HL-60 (cell line): Measurements from ENCODE around the gene MMP28.

Experiments
- GABPA ChIP-seq: IDR thresholded peaks from 2 replicates; pipeline ENCODE4 v1.6.1; 2012; ENCODE audit warnings: low read depth
- POLR2AphosphoS5 ChIP-seq: IDR thresholded peaks from 2 replicates; pipeline ENCODE4 v1.6.1; 2012; ENCODE audit warnings: low read depth
- SPI1 ChIP-seq: IDR thresholded peaks from 2 replicates; pipeline ENCODE4 v1.6.1; 2012; ENCODE audit warnings: low read depth, mild to moderate bottlenecking, borderline replicate concordance
- TF ChIP-seq, protein P1 (sequence below): IDR thresholded peaks from one replicate; pipeline ENCODE4 v1.5.1; 2011; ENCODE audit warnings: low read length, control low read depth, inconsistent platforms; ENCODE audit not compliant: insufficient read depth
- TF ChIP-seq, protein P2 (sequence below): IDR thresholded peaks from 2 replicates; pipeline ENCODE4 v1.6.1; 2012; ENCODE audit warnings: low read depth; ENCODE audit not compliant: insufficient replicate concordance

DNA sequence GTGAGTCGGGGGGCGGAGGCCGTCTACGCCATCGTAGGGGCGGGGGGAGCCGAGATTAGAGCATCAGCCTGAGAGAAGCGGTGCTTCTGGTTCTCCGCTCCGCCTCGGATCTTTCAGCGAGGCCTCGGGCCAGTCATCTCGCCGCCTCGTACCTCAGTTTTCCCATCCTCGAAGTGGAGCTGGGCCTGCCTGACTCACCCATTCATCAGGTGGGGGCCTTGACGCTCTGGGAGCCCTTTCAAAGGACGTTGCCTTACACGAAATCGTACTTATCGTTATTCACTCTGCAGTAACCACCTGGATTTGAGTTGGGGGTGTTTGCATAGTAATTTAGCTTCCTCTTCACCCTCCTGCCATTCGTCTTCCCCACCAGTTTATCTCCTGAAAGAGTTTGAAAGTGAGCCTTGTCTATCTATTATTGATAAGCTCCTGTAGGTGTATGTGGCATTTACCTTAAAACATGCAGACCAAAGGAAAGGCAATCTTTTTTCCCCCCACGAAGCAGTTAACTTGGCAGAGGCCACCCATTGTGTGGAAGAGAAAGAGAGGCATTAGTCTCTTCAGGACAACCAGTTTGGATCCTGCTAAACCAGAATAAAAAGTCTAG is 14.5 kb upstream of the MMP28 start:
- TF ChIP-seq, protein P1, sequence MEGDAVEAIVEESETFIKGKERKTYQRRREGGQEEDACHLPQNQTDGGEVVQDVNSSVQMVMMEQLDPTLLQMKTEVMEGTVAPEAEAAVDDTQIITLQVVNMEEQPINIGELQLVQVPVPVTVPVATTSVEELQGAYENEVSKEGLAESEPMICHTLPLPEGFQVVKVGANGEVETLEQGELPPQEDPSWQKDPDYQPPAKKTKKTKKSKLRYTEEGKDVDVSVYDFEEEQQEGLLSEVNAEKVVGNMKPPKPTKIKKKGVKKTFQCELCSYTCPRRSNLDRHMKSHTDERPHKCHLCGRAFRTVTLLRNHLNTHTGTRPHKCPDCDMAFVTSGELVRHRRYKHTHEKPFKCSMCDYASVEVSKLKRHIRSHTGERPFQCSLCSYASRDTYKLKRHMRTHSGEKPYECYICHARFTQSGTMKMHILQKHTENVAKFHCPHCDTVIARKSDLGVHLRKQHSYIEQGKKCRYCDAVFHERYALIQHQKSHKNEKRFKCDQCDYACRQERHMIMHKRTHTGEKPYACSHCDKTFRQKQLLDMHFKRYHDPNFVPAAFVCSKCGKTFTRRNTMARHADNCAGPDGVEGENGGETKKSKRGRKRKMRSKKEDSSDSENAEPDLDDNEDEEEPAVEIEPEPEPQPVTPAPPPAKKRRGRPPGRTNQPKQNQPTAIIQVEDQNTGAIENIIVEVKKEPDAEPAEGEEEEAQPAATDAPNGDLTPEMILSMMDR, result no peak
- TF ChIP-seq POLR2AphosphoS5 (no peak), SPI1 (no peak), GABPA (no peak)
- TF ChIP-seq, protein P2, sequence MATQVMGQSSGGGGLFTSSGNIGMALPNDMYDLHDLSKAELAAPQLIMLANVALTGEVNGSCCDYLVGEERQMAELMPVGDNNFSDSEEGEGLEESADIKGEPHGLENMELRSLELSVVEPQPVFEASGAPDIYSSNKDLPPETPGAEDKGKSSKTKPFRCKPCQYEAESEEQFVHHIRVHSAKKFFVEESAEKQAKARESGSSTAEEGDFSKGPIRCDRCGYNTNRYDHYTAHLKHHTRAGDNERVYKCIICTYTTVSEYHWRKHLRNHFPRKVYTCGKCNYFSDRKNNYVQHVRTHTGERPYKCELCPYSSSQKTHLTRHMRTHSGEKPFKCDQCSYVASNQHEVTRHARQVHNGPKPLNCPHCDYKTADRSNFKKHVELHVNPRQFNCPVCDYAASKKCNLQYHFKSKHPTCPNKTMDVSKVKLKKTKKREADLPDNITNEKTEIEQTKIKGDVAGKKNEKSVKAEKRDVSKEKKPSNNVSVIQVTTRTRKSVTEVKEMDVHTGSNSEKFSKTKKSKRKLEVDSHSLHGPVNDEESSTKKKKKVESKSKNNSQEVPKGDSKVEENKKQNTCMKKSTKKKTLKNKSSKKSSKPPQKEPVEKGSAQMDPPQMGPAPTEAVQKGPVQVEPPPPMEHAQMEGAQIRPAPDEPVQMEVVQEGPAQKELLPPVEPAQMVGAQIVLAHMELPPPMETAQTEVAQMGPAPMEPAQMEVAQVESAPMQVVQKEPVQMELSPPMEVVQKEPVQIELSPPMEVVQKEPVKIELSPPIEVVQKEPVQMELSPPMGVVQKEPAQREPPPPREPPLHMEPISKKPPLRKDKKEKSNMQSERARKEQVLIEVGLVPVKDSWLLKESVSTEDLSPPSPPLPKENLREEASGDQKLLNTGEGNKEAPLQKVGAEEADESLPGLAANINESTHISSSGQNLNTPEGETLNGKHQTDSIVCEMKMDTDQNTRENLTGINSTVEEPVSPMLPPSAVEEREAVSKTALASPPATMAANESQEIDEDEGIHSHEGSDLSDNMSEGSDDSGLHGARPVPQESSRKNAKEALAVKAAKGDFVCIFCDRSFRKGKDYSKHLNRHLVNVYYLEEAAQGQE, result no peak
